ENCODE data around the gene OSBPL10.

GRCh38 chr3:31890742-31891469, 90.2 kb downstream of the OSBPL10 start:
- TF ChIP-seq CTCF (IDR thresholded peaks at IDR 0.05; ENCODE audit: insufficient read depth, low read depth, low read length), result no peak
- no peak for TF ChIP-seq EZH2 (IDR thresholded peaks at IDR 0.05; ENCODE audit: insufficient read depth, low read length)

Data from astrocyte (in vitro differentiated cells and primary cell).